Liver (tissue), 9 donors: ENCODE results near the gene MYLK2. TPM values are rescaled to one million over a fixed set of nuclear protein-coding genes. Genes with fewer than 3 reads are reported as not detected.

Experiments
- DNase-seq: peaks from one replicate; pipeline ENCODE4 v3.0.0-alpha.2; 2017; ENCODE audit warnings: low spot score
- H3K27ac ChIP-seq, 2 donors: one replicate each; pipeline ENCODE4 v1.7.0; 2013; ENCODE audit warnings: inconsistent platforms in 2 of 2, low read length in 2 of 2, control low read depth in 1 of 2, low read depth in 1 of 2, mild to moderate bottlenecking in 1 of 2
- H3K27me3 ChIP-seq, 4 donors: one replicate each; pipeline versions ENCODE4 v1.6.1 to v1.7.0; 2013; ENCODE audit warnings: low read length in 3 of 4, inconsistent platforms in 1 of 4, mild to moderate bottlenecking in 1 of 4, moderate library complexity in 1 of 4; ENCODE audit not compliant: control insufficient read depth in 4 of 4, insufficient read depth in 4 of 4
- H3K36me3 ChIP-seq, 4 donors: one replicate each; pipeline versions ENCODE4 v1.6.1 to v1.7.0; 2013; ENCODE audit warnings: low read length in 3 of 4, mild to moderate bottlenecking in 3 of 4, low read depth in 1 of 4, moderate library complexity in 1 of 4; ENCODE audit not compliant: control insufficient read depth in 4 of 4, insufficient read depth in 3 of 4
- H3K4me1 ChIP-seq, 4 donors: one replicate each; pipeline versions ENCODE4 v1.6.1 to v1.7.0; 2013; ENCODE audit warnings: low read length in 3 of 4, mild to moderate bottlenecking in 3 of 4, moderate library complexity in 1 of 4; ENCODE audit not compliant: control insufficient read depth in 4 of 4, insufficient read depth in 4 of 4
- H3K4me3 ChIP-seq, 3 donors: one replicate each; pipeline versions ENCODE4 v1.6.1 to v1.7.0; 2013; ENCODE audit warnings: low read length in 3 of 3, control low read depth in 1 of 3, low read depth in 1 of 3, mild to moderate bottlenecking in 1 of 3
- H3K9ac ChIP-seq, 2 donors: one replicate each; pipeline ENCODE4 v1.7.0; 2013; ENCODE audit warnings: low read length in 2 of 2, mild to moderate bottlenecking in 2 of 2, moderate library complexity in 2 of 2, control low read depth in 1 of 2, low read depth in 1 of 2
- H3K9me3 ChIP-seq, 4 donors: one replicate each; pipeline versions ENCODE4 v1.6.1 to v1.7.0; 2013; ENCODE audit warnings: low read length in 3 of 4; ENCODE audit not compliant: control insufficient read depth in 4 of 4
- EGR1 ChIP-seq, 2 donors: IDR thresholded peaks; 2 replicates each; pipeline ENCODE4 v1.6.1; 2016 to 2018; ENCODE audit warnings: antibody characterized with exemption in 2 of 2, low read depth in 2 of 2
- FOXA1 ChIP-seq: IDR thresholded peaks from 2 replicates; pipeline ENCODE4 v1.6.1; 2016; ENCODE audit warnings: antibody characterized with exemption
- FOXA2 ChIP-seq: IDR thresholded peaks from 2 replicates; pipeline ENCODE4 v1.6.1; 2016; ENCODE audit warnings: antibody characterized with exemption
- GABPA ChIP-seq, 2 donors: IDR thresholded peaks in 1 of 2; conservative IDR thresholded peaks in 1 of 2; 2 replicates each; pipeline ENCODE4 v1.6.1; 2016; ENCODE audit warnings: antibody characterized with exemption in 2 of 2, mild to moderate bottlenecking in 1 of 2, moderate library complexity in 1 of 2
- HNF4A ChIP-seq, 2 donors: conservative IDR thresholded peaks; 2 replicates each; pipeline ENCODE4 v1.6.1; 2016; ENCODE audit warnings: antibody characterized with exemption in 2 of 2, mild to moderate bottlenecking in 2 of 2
- HNF4G ChIP-seq: IDR thresholded peaks from 2 replicates; pipeline ENCODE4 v1.6.1; 2016; ENCODE audit warnings: antibody characterized with exemption
- JUND ChIP-seq, 2 donors: IDR thresholded peaks; 2 replicates each; pipeline ENCODE4 v1.6.1; 2016; ENCODE audit warnings: antibody characterized with exemption in 2 of 2
- NR2F2 ChIP-seq: IDR thresholded peaks from 2 replicates; pipeline ENCODE4 v1.6.1; 2016; ENCODE audit warnings: antibody characterized with exemption
- RAD21 ChIP-seq, 2 donors: IDR thresholded peaks; 2 replicates each; pipeline ENCODE4 v1.6.1; 2016; ENCODE audit warnings: antibody characterized with exemption in 2 of 2, mild to moderate bottlenecking in 2 of 2
- RXRA ChIP-seq, 2 donors: IDR thresholded peaks; 2 replicates each; pipeline ENCODE4 v1.6.1; 2017 to 2018; ENCODE audit warnings: antibody characterized with exemption in 2 of 2, mild to moderate bottlenecking in 1 of 2
- SP1 ChIP-seq: IDR thresholded peaks from 2 replicates; pipeline ENCODE4 v1.6.1; 2018; ENCODE audit warnings: antibody characterized with exemption, mild to moderate bottlenecking
- TAF1 ChIP-seq: conservative IDR thresholded peaks from 2 replicates; pipeline ENCODE4 v1.6.1; 2016; ENCODE audit warnings: antibody characterized with exemption, mild to moderate bottlenecking
- YY1 ChIP-seq: IDR thresholded peaks from 2 replicates; pipeline ENCODE4 v1.6.1; 2016; ENCODE audit warnings: antibody characterized with exemption, mild to moderate bottlenecking
- WGBS: extraction: QIAGEN DNeasy Blood & Tissue Kit; methylation state at CpG from one replicate; pipeline ENCODE4 v1.1.7; 2013; 5-methylcytosine and 5-hydroxymethylcytosine counted together
- polyA plus RNA-seq, 2 donors: library from polyadenylated mRNA; stranded (reverse) in 1 of 2; unstranded in 1 of 2; fragments of 200-250 nt in 1 of 2; fragments of >200 nt in 1 of 2; fragmentation: Nextera tagmentation in 1 of 2; extraction: Ambion mirVana in 1 of 2; gene quantifications; one replicate each; pipeline versions ENCODE4 v1.2.1 to v1.2.3, GENCODE V29; 2013 to 2015
- total RNA-seq, 2 donors: library from RNA; depleted of rRNA; stranded (reverse); fragments of >200 nt; gene quantifications; one replicate each; pipeline ENCODE4 v1.2.3, GENCODE V29; 2014
- TF ChIP-seq, protein P1 (sequence below): fragments of 150-350 bp; IDR thresholded peaks from 2 replicates; pipeline ENCODE4 v1.5.1; 2017; ENCODE audit warnings: improper control_type of control experiment, low read depth, low read length; ENCODE audit not compliant: missing input control
- TF ChIP-seq, protein P2 (sequence below): IDR thresholded peaks from 2 replicates; pipeline ENCODE4 v1.6.1; 2016; ENCODE audit warnings: antibody characterized with exemption
- TF ChIP-seq, protein P3 (sequence below): IDR thresholded peaks from 2 replicates; pipeline ENCODE4 v1.6.1; 2016; ENCODE audit warnings: antibody characterized with exemption, mild to moderate bottlenecking
- TF ChIP-seq, protein P4 (sequence below): IDR thresholded peaks from 2 replicates; pipeline ENCODE4 v1.6.1; 2016; ENCODE audit warnings: antibody characterized with exemption
- TF ChIP-seq, protein P5 (sequence below): IDR thresholded peaks from 2 replicates; pipeline ENCODE4 v1.6.1; 2016; ENCODE audit warnings: antibody characterized with exemption
- donor health status: healthy.
- donor health status: healthy.
- donor health status: healthy.
- donor health status: healthy.
- donor health status: healthy.

Gene MYLK2
- total and polyA plus RNA-seq, 4 donors, result 0.08 to 0.19 TPM; not detected in 2

DNA sequence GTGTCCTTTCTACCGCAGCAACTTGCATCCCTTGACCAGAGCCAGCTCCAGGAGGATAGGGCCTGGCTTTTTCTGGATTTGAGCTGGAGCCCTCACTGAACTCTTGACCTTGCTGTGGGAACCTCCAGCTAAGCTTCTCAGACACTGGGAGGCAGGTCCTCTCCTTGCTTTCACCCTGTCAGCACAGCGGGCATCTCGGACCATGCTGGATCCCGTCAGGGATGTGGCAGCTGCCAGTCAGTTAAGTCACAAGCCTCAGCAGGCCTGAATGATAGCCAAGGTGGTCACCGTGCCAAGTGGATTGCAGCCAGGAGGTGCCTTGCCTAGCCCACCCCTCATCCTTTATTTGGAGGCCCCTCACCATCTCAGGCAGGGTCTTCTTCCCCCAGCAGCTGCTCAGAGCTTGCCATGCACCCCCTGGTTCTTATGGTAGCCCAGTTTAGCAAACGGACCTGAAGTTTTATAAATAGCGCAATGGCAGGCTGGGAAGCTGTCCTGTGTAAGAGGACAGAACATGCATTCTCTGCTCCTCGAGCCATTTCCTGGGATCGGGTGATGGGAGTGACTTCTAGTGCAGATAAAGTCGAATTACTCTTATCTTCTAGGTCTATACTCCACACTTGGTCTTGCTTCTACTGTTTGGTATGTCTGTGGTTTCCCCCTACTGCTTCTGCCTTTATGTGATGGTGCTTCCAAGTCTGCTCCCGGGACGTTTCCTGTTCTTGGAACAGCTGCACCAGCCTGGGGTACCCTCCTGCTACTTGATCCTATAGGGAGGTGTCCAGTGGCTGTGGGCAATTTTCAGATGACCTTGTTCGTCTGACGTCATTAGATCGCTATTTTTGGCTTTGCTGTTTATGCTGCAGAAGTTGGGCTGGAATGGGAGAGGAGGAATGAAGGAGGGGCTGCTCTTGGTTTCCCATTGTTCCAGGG lies 7.1 kb upstream of the MYLK2 start:
- WGBS, result 77% methylated on average over 15 of the region's 15 CpGs
- Histone ChIP-seq H3K4me3 (no peak overlapping the region), H3K27ac (no peak overlapping the region), H3K36me3 (no peaks in the 10 kb centered on the region), H3K9ac (no peak overlapping the region), H3K27me3 (no peaks in the 10 kb centered on the region), H3K9me3 (no peaks in the 10 kb centered on the region), H3K4me1 (no peaks in the 10 kb centered on the region)
- DNase-seq, result no peak
- TF ChIP-seq SP1 (no peak), RAD21 (IDR thresholded peaks at IDR 0.05) (no peak), GABPA (IDR thresholded peaks at IDR 0.05 in 1 of 2, conservative IDR thresholded peaks at IDR 0.05 in 1 of 2) (no peak), YY1 (no peak), TAF1 (no peak), NR2F2 (no peak), HNF4G (no peak), RXRA (IDR thresholded peaks at IDR 0.05) (no peak), EGR1 (IDR thresholded peaks at IDR 0.05; ENCODE audit: low read depth in 2 of 2) (no peak), FOXA1 (no peak), FOXA2 (no peak), HNF4A (conservative IDR thresholded peaks at IDR 0.05) (no peak), JUND (IDR thresholded peaks at IDR 0.05) (no peak)
- TF ChIP-seq, protein P1, sequence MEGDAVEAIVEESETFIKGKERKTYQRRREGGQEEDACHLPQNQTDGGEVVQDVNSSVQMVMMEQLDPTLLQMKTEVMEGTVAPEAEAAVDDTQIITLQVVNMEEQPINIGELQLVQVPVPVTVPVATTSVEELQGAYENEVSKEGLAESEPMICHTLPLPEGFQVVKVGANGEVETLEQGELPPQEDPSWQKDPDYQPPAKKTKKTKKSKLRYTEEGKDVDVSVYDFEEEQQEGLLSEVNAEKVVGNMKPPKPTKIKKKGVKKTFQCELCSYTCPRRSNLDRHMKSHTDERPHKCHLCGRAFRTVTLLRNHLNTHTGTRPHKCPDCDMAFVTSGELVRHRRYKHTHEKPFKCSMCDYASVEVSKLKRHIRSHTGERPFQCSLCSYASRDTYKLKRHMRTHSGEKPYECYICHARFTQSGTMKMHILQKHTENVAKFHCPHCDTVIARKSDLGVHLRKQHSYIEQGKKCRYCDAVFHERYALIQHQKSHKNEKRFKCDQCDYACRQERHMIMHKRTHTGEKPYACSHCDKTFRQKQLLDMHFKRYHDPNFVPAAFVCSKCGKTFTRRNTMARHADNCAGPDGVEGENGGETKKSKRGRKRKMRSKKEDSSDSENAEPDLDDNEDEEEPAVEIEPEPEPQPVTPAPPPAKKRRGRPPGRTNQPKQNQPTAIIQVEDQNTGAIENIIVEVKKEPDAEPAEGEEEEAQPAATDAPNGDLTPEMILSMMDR, result no peak
- TF ChIP-seq, protein P2, sequence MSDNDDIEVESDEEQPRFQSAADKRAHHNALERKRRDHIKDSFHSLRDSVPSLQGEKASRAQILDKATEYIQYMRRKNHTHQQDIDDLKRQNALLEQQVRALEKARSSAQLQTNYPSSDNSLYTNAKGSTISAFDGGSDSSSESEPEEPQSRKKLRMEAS, result no peak
- TF ChIP-seq, protein P3, sequence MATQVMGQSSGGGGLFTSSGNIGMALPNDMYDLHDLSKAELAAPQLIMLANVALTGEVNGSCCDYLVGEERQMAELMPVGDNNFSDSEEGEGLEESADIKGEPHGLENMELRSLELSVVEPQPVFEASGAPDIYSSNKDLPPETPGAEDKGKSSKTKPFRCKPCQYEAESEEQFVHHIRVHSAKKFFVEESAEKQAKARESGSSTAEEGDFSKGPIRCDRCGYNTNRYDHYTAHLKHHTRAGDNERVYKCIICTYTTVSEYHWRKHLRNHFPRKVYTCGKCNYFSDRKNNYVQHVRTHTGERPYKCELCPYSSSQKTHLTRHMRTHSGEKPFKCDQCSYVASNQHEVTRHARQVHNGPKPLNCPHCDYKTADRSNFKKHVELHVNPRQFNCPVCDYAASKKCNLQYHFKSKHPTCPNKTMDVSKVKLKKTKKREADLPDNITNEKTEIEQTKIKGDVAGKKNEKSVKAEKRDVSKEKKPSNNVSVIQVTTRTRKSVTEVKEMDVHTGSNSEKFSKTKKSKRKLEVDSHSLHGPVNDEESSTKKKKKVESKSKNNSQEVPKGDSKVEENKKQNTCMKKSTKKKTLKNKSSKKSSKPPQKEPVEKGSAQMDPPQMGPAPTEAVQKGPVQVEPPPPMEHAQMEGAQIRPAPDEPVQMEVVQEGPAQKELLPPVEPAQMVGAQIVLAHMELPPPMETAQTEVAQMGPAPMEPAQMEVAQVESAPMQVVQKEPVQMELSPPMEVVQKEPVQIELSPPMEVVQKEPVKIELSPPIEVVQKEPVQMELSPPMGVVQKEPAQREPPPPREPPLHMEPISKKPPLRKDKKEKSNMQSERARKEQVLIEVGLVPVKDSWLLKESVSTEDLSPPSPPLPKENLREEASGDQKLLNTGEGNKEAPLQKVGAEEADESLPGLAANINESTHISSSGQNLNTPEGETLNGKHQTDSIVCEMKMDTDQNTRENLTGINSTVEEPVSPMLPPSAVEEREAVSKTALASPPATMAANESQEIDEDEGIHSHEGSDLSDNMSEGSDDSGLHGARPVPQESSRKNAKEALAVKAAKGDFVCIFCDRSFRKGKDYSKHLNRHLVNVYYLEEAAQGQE, result no peak
- TF ChIP-seq, protein P4, sequence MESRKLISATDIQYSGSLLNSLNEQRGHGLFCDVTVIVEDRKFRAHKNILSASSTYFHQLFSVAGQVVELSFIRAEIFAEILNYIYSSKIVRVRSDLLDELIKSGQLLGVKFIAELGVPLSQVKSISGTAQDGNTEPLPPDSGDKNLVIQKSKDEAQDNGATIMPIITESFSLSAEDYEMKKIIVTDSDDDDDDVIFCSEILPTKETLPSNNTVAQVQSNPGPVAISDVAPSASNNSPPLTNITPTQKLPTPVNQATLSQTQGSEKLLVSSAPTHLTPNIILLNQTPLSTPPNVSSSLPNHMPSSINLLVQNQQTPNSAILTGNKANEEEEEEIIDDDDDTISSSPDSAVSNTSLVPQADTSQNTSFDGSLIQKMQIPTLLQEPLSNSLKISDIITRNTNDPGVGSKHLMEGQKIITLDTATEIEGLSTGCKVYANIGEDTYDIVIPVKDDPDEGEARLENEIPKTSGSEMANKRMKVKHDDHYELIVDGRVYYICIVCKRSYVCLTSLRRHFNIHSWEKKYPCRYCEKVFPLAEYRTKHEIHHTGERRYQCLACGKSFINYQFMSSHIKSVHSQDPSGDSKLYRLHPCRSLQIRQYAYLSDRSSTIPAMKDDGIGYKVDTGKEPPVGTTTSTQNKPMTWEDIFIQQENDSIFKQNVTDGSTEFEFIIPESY, result no peak
- TF ChIP-seq, protein P5, sequence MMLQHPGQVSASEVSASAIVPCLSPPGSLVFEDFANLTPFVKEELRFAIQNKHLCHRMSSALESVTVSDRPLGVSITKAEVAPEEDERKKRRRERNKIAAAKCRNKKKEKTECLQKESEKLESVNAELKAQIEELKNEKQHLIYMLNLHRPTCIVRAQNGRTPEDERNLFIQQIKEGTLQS, result no peak
